Skin epidermis (tissue), 12 donors: Measurements from ENCODE around the gene RBM34.
A peak's percentile ranks its signal among the peaks of the same experiment; 100 is the strongest.
"Not testable (repeated sequence)": the region's sequence is repeated elsewhere in the genome, so short reads cannot be mapped to it uniquely, and the experiment has no call there.

Experiments
- H3K27ac ChIP-seq, 21 experiments: fragments of 200-600 bp; sonication (generic) in 11 of 21; one replicate each; pipeline ENCODE4 v1.5.0; 2020; ENCODE audit warnings: mild to moderate bottlenecking in 3 of 21, inconsistent platforms in 2 of 21, moderate library complexity in 2 of 21
- H3K4me3 ChIP-seq, 7 experiments: fragments of 200-600 bp; sonication (generic) in 2 of 7; one replicate each; pipeline ENCODE4 v1.5.0; 2020; ENCODE audit warnings: inconsistent platforms in 2 of 7, mild to moderate bottlenecking in 2 of 7, moderate library complexity in 1 of 7

RBM34 gene, protein sequence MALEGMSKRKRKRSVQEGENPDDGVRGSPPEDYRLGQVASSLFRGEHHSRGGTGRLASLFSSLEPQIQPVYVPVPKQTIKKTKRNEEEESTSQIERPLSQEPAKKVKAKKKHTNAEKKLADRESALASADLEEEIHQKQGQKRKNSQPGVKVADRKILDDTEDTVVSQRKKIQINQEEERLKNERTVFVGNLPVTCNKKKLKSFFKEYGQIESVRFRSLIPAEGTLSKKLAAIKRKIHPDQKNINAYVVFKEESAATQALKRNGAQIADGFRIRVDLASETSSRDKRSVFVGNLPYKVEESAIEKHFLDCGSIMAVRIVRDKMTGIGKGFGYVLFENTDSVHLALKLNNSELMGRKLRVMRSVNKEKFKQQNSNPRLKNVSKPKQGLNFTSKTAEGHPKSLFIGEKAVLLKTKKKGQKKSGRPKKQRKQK

DNA sequence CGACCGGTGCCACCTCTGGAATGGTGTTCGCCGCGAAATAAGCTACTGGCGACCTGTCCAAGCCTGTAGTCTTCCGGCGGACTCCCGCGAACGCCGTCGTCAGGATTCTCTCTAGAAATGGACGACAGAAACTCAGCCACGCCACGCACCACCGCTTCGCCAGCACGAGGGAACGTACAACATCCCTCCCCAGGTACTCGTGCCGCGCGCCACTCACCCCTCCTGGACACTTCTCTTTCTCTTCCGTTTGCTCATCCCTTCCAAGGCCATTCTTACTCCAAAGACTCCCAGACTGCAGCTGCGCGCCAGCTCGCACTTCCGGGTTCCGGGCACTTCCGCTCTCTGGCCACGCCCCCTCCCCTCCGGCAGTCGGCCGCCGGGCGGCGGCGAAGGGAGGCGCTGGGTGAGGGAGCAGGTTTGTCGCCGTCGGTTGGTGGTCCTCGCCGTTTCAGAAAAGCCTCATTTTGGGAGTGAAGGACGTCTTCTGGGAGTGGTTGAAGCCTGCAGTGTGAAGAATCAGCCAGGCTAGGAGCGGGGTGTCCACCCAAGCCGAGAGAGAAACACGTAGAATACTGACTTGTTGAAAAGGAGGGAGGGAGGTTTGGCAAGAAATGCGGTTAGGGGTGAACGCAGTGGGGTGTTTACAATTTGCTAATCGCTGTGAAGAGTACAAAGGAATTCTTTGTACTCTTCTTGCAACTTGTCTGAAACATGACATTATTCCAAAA is at the start of gene RBM34:
TSS of gene RBM34 (minus strand) at position 294 of the 728 bp plus-strand sequence. CDS start at position 270, 24 bp downstream.
- Histone ChIP-seq H3K27ac (peak within 1 kb of the TSS; percentile 23 to 96 (median 91)), H3K4me3 (peak within 1 kb of the TSS; percentile 50 to 88 (median 70))

DNA sequence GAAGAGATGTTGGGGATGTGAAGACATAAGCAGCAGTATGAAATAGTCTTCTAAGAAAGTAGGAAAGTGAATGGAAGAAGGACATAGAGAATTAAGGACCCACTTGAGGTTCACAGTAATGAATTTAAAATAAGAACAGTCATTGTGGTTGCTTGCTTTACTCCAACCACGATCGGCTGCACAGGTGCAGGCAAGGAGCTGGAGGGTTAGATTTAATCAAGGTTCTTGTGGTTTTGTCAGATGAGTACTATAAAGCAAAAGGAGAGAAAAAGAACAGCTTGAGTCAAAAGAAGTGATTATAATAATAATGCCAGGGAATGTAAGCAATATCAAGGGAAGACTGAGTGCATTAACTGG is 46.1 kb upstream of the RBM34 start:
- Histone ChIP-seq H3K27ac (peak overlapping the region in 1 of 21 experiments; percentile 35), H3K4me3 (no peak overlapping the region)

DNA sequence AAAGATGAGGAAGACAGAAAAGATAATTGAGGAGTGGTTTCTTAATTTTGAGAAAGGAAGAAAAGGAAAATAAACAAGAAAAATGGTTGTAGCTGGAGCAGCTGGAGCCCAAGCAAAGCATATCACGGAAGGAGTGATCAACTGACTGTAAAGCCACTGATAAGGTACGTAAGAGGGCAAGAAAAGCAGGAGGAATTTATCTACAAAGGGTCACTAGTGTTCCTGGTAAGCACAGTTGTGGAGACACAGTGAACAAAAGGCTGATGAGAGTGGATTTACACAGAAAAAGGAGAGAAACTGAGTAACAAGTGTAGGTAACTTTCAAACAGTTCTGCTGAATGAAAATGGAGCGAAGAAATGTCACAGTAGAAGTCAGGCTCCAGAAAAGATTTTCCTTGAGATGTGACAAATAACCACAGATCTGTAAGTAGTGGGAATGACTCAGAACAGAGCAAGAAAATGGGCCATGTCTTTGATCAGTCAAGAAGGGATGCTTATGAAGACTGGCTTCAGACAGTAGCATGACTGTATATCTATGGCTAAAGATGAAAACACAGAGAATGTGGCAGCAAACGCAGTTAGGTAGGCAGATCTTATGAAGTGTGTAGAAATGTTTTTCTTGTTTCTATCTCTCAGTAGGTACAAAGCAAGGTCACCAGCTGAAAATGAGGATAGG is 45.6 kb upstream of the RBM34 start:
- H3K27ac ChIP-seq, result peak overlapping the region in 4 of 21 experiments; percentile 1 to 42 (median 20)
- H3K4me3 ChIP-seq, result no peak overlapping the region

DNA sequence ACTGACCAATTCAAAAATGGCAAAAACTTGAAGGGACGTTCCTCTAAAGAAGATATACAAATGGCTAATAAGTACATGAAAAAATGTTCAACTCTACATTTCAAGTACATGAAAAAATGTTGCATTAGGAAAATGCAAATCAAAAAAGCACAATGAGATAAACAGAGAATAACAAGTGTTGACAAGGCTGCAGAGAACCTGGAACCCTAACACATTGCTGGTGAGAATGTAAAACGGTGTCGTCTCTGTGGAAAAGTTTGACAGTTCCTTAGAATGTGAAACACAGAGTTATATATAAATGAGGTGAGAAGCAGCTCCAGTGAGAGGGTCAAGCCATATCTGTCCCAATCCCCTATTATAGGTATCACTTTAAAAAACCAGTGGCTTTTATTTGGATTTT is 44.6 kb upstream of the RBM34 start:
- Histone ChIP-seq H3K4me3 (no peak overlapping the region), H3K27ac (no peak overlapping the region)

DNA sequence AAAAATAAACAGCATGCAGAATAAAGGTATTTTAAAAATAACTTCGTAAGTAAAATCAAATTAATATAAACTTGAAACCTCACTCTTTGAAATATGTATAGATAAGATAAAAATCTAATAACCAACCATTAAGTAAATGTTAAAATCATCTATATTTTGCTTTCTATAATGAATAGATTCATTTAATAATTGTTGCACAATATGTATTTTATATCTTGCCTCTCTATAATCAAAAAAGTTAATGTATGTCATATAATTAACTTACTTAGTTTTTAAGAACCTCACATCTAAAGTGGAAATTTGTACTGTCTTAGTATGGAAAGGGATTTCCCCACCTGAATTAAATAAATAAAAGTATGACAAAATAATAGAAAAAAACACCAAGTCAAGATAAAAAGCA is 42.4 kb upstream of the RBM34 start:
- no peak overlapping the region for H3K27ac ChIP-seq
- H3K4me3 ChIP-seq, result no peak overlapping the region

DNA sequence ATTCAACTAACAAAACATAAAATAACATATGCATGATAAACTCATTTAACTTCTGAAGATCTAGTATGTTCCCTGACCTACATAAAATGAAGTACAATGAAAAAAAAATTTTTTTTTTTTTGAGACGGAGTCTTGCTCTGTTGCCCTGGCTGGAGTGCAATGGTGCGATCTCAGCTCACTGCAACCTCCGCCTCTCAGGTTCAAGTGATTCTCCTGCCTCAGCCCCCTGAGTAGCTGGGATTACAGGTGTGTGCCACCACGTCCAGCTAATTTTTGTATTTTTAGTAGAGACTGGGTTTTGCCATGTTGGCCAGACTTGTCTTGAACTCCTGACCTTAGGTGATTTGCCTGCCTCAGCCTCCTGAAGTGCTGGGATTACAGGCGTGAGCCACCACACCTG is 41.4 kb upstream of the RBM34 start:
- H3K27ac ChIP-seq, H3K4me3 ChIP-seq: not testable (repeated sequence)

DNA sequence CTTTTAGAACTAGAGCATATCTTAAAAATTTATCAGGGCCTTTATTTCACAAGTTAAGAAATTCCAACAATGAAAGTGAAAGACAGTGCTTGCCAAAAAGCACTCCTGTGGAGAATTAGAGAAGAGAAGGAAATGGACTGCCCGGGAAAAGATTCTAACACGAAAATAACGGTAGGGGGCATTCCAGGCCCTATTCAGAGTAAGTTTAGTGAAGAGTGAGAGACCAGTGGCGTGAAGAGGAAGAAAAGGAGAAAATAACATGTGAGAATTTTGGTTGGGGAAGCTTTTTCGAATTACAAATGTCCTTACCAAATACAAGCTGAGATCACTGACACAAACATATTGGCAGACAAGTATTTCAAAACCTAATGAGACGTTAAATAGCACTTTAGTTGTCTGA is 38.4 kb upstream of the RBM34 start:
- peak overlapping the region in 1 of 21 experiments; percentile 26 for H3K27ac ChIP-seq
- H3K4me3 ChIP-seq, result no peak overlapping the region

DNA sequence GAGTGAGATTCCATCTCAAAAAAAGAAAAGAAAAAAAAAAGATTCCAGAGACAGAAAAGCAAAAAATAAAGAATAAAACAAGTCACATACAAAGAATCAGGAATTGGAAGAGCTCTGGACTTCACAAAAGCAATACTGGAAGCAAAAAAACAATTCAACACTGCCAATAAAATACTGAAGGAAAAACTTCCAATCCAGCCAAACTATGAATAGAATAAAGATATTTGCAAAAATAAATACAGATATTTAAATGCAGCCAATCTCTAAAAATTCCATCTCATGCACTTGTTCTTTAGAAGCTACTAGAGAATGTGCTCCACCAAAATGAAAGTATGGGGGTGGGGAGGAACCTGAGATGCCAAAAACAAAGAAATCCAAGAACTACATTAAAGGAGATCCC is 29.4 kb upstream of the RBM34 start:
- Histone ChIP-seq H3K4me3 (no peak overlapping the region), H3K27ac (no peak overlapping the region)

DNA sequence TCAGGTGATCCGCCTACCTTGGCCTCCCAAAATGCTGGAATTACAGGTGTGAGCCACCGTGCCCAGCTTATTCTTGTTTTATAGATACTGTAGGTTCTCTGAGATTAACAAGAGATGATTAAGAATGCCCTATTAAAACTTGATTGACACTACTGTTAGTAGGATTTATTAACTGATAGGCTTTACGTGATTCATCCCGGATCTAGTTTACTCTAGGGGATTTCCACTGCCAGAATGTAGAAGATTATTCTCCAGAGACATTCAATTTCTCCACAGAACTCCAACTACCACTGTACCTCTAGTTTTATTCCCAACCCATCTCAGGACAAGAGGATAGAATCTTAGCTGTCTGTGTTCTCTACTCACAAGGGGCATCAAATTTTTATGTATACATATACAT is 26.3 kb upstream of the RBM34 start:
- no peak overlapping the region for H3K27ac ChIP-seq
- H3K4me3 ChIP-seq, result no peak overlapping the region

DNA sequence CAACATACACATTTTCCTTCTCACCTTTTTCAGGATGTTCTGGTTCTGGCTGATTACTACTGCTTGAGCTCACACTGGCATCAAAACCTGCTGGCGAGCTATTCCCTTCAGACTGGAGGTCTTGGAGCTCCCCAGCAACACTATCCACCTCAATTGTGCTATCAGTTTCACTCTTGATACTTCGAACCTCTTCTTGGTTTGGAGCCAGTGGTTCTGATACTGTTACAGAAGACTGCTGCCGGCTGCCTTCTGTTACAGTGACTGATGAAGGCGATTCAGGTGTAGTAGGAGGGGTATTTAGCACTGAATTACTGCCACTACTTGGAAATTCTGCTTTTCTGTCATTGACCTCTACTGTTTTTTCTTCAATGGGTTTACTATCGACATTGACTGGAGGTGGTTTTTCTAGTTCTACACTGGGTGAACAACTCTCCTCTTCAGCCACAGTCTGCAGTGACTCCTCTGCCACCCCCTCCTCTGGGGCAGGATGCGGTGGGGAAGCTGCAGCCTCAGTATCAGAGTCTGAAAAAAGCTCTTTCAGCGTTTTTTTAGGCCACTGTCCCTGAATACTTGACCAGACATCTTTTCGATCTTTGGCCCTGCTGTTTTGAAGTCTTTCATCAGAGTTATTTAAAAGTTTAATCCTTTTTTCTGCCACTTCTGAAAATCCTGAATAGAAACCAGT is 20.7 kb upstream of the RBM34 start:
- Histone ChIP-seq H3K27ac (no peak overlapping the region), H3K4me3 (no peak overlapping the region)

DNA sequence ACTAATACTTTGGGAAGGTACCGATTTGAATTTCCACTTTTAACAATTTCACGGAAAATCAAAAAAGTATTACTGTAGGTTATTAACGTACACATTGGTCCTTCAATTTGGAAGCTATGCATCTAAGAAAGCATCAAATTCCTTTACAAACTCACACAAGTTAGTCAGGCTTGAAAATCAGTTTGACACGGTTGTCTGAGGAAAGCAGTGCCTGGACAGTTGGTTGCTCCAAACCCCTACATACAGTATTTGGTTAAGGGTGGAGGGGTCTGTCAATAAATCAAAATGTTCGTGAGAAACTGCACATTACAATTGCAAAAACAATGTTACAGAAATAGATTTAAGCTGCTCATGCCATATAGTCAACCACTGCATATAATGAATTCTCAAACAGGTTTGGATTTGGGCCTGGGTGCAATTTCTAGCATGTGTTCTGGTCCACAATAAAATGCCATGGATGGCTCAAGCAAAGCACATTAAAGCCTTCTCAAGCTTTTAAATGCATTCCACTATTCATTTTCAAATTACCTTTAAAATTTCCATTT is 19.9 kb upstream of the RBM34 start:
- H3K4me3 ChIP-seq, result no peak overlapping the region

DNA sequence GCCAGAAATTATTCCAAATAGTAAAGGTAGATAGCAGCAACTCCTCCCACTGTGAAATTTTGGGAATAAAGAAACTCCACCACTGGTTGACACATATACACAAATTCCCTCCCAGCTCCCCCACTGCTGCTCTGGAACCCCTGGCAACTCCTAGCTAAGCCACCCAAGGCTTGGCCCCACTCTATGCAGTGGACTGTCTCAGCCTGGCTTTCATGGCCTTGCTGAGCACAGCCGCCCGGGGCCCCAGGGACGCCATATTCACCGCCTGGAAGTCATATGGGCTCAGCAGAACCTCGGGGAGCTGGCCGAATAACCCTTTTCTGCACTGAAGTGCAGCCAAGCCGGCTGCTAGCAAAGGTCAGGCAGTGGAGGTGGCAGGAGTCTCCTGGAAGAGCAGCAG is 15.4 kb upstream of the RBM34 start:
- no peak overlapping the region for H3K4me3 ChIP-seq

More for the DNA sequence above, 19.9 kb upstream of the RBM34 start:
- no peak overlapping the region for H3K27ac ChIP-seq

DNA sequence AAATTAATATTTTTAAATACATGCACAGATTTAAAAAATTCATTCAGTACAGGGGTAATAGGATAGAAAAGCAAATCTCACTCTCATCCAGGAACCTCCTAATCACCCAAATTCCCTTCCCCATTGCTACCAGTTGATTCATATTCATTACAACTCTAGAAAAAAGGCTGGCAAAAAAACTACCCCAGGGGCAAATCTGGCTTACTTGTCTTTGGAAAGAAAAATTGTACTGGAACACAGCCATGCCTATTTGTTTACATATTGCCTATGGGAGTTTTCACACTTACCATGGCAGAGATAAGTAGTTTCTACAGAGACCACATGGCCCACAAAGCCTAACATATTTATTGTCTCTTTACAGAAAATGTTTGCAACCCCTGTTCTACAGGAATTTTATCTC is 8.9 kb upstream of the RBM34 start:
- no peak overlapping the region for H3K27ac ChIP-seq
- H3K4me3 ChIP-seq, result no peak overlapping the region

More for the DNA sequence above, 15.4 kb upstream of the RBM34 start:
- H3K27ac ChIP-seq, result no peak overlapping the region

DNA sequence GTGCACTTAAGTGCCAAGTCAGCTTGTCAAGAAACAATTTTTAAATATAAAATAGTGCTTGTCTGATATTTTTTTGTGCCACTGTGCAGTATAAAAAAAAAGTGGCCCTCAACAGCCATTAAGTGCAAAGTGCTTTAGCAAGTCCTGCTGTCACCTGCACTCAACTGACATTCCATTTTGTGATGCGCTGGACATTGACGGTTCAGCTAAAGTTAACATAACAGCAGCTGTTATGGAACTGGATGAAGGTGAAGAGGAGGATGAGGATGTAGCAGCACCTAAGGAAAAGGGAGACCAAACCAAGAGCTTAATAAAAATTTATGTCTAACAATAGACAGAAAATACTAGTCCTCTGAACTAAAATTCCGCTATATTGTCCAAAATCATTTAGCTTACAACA is 7.3 kb upstream of the RBM34 start:
- no peak overlapping the region for H3K4me3 ChIP-seq

DNA sequence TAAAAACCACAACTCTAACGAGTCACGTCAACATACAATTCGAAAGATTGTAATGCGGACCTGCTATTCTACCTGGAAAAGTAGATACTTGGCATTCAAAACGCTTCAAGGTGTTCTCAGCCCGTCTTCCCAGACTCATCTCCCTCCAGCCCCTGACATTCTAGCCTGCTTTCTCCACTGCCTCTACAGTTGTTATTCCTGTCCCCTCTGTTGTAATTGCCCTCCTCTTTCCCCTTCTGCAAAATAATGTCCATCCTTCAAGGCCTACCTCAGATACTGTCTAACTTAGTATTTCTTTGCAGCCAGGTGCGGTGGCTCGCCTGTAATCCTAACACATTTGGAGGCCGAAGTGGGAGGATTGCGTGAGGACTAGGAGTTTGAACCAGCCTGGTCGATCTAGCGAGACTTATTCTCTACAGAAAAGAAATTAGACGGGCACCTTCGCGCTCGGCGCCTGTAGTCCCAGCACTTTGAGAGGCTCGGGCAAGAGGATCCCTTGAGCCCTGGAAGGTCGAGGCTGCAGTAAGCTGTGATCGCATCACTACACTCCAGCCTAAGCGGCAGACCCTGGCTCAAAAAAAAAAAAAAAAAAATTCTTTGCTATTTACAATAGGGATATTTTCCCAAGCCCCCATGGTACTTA is 756 bp upstream of the RBM34 start:
- peak overlapping the region; percentile 50 to 88 (median 70) for H3K4me3 ChIP-seq

More for the DNA sequence above, 7.3 kb upstream of the RBM34 start:
- H3K27ac ChIP-seq, result no peak overlapping the region

DNA sequence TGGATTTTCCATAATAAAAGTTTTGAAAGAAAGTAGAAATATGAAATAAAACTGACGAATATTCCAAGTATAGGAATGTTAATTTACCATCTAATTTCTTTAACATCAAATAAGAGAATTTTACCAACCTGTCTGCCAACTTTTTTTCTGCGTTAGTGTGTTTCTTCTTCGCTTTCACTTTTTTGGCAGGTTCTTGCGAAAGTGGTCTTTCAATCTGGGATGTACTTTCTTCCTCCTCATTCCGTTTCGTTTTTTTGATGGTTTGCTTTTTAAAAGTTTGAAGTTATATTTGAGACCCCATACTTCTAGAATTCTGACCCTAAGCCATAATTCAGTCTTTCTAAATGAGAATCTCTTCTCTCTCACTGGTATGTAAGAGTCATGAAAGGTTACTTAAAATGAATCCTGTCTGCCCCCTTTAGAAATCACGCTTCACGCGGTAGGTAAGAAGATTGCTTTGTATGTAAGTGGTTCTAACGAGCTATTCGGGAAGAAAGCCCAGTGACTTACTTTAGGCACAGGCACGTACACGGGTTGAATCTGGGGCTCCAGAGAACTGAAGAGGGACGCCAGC is 580 bp downstream of the RBM34 start:
- peak overlapping the region; percentile 50 to 88 (median 70) for H3K4me3 ChIP-seq
- peak overlapping the region; percentile 23 to 96 (median 91) for H3K27ac ChIP-seq

More for the DNA sequence above, 756 bp upstream of the RBM34 start:
- H3K27ac ChIP-seq, result peak overlapping the region in 20 of 21 experiments; percentile 83 to 96 (median 91)

DNA sequence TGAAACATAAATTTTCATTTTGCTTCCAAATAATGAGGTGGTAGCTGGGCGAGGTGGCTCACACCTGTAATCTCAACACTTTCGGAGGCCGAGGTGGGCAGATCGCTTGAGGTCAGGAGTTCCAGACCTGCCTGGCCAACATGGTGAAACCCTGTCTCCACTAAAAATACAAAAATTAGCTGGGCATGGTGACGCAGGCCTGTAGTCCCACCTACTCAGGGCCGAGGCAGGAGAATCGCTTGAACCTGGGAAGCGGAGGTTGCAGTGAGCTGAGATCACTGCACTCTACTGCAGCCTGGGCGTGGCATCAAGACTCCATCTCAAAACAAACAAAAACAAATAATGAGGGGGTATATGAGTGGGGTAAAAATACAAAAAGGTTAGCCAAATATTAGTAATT is 1.1 kb downstream of the RBM34 start:
- peak overlapping the region in 9 of 21 experiments; percentile 85 to 93 (median 91) for H3K27ac ChIP-seq

DNA sequence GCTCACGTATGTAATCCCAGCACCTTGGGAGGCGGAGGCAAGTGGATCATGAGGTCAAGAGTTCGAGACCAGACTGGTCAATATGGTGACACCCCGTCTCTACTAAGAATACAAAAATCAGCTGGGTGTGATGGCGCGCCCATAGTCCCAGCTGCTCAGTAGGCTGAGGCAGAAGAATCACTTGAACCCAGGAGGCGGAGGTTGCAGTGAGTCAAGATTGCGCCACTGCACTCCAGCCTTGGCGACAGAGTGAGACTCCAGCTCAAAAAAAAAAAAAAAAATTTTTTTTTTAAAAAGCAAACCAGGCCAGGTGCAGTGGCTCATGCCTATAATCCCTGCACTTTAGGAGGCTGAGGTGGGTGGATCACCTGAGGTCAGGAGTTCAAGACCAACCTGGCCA is 1.8 kb downstream of the RBM34 start:
- H3K27ac ChIP-seq, H3K4me3 ChIP-seq: not testable (repeated sequence)

More for the DNA sequence above, 1.1 kb downstream of the RBM34 start:
- H3K4me3 ChIP-seq, result peak overlapping the region; percentile 50 to 88 (median 70)

DNA sequence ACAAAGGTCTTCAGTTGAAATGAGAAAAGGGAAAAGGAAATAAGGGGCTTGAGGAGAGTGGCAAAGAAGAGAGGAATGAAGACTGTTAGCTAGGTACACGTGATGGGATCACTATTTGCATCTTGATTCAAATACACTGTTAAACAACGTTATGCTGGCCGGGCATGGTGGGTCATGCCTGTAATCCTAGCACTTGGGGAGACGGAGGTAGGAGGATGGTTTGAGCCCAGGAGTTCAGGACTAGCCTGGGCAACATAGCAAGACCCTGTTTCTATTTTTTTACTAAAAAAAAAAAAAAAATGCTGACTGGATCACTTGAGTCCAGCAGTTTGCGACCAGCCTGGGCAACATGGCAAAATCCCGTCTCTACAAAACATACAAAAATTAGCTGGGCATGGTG is 2.4 kb downstream of the RBM34 start:
- no peak overlapping the region for H3K27ac ChIP-seq
- H3K4me3 ChIP-seq, result no peak overlapping the region
